DND-41 (cell line): ENCODE results near the gene CAND2.

Experiments
- ATAC-seq: fragments of 200-7000 bp; cut with Tn5 transposase; 3 replicates; pipeline ENCODE4 v1.9.1; 2021; ENCODE audit warnings: low read depth; ENCODE audit not compliant: insufficient read depth
- DNase-seq: peaks from one replicate; pipeline ENCODE4 v3.0.0-alpha.2; 2020
- H2AFZ ChIP-seq: 2 replicates; pipeline ENCODE4 v1.6.0; 2012; ENCODE audit warnings: low read depth, low read length
- H3K27ac ChIP-seq: 2 replicates; pipeline ENCODE4 v1.5.1; 2012; ENCODE audit warnings: low read length, inconsistent platforms
- H3K27me3 ChIP-seq: fragments of 200-600 bp; sonication (generic); 2 replicates; pipeline ENCODE4 v1.6.0; 2012; ENCODE audit warnings: low read length, mild to moderate bottlenecking, inconsistent platforms; ENCODE audit not compliant: insufficient read depth, poor library complexity
- H3K36me3 ChIP-seq: 2 replicates; pipeline ENCODE4 v1.5.1; 2012; ENCODE audit warnings: low read length, inconsistent platforms; ENCODE audit not compliant: insufficient read depth
- H3K4me1 ChIP-seq: 2 replicates; pipeline ENCODE4 v1.5.1; 2012; ENCODE audit warnings: mild to moderate bottlenecking, low read length; ENCODE audit not compliant: insufficient read depth
- H3K4me2 ChIP-seq: 2 replicates; pipeline ENCODE4 v1.6.0; 2012; ENCODE audit warnings: mild to moderate bottlenecking, moderate library complexity, low read length, inconsistent platforms; ENCODE audit not compliant: insufficient read depth
- H3K4me3 ChIP-seq, 2 experiments: fragments of 200-600 bp in 1 of 2; shearing (Covaris generic) in 1 of 2; 2 replicates each; pipeline ENCODE4 v1.5.1; 2012 to 2016; ENCODE audit warnings: inconsistent platforms in 2 of 2, low read length in 2 of 2, mild to moderate bottlenecking in 2 of 2, low read depth in 1 of 2, moderate library complexity in 1 of 2
- H3K79me2 ChIP-seq: 2 replicates; pipeline ENCODE4 v1.6.0; 2012; ENCODE audit warnings: low read length, inconsistent platforms; ENCODE audit not compliant: insufficient read depth
- H3K9ac ChIP-seq: 2 replicates; pipeline ENCODE4 v1.6.0; 2012; ENCODE audit warnings: low read depth, mild to moderate bottlenecking, inconsistent platforms, low read length, moderate library complexity
- H3K9me3 ChIP-seq: 2 replicates; pipeline ENCODE4 v1.5.1; 2012; ENCODE audit warnings: low read length, moderate library complexity, mild to moderate bottlenecking, inconsistent platforms; ENCODE audit not compliant: insufficient read depth, severe bottlenecking
- H4K20me1 ChIP-seq: 2 replicates; pipeline ENCODE4 v1.6.0; 2012; ENCODE audit warnings: low read length; ENCODE audit not compliant: insufficient read depth
- CTCF ChIP-seq: IDR thresholded peaks from 2 replicates; pipeline ENCODE4 v1.5.1; 2012; ENCODE audit warnings: borderline replicate concordance, low read length, moderate library complexity, mild to moderate bottlenecking; ENCODE audit not compliant: poor library complexity, severe bottlenecking; ENCODE audit errors: extremely low read depth
- EZH2 ChIP-seq: IDR thresholded peaks from 3 replicates; pipeline ENCODE4 v1.6.1; 2012; ENCODE audit warnings: borderline replicate concordance, low read depth, mild to moderate bottlenecking, moderate library complexity, low read length, inconsistent platforms; ENCODE audit not compliant: severe bottlenecking

Gene CAND2

GRCh38 chr3:12828751-12829150, 32.3 kb downstream of the CAND2 start:
- Histone ChIP-seq H3K4me2 (no peak overlapping the region), H3K4me1 (no peaks in the 10 kb centered on the region), H3K36me3 (peaks cover 55% of the 10 kb centered on the region), H3K79me2 (no peaks in the 10 kb centered on the region), H2AFZ (no peak overlapping the region), H3K9ac (no peak overlapping the region), H3K9me3 (no peaks in the 10 kb centered on the region), H3K27ac (no peak overlapping the region), H3K4me3 (no peak overlapping the region), H4K20me1 (peaks cover 5% of the 10 kb centered on the region; the same call in 1 of the 2 replicates), H3K27me3 (no peaks in the 10 kb centered on the region)
- ATAC-seq: no peak
- TF ChIP-seq EZH2 (no peak), CTCF (no peak)
- no peak for DNase-seq

GRCh38 chr3:12829404-12829803, 32.9 kb downstream of the CAND2 start:
- Histone ChIP-seq H3K4me2 (no peak overlapping the region), H3K79me2 (no peaks in the 10 kb centered on the region), H3K9ac (no peak overlapping the region), H3K4me1 (no peaks in the 10 kb centered on the region), H3K4me3 (no peak overlapping the region), H3K9me3 (no peaks in the 10 kb centered on the region), H3K27ac (no peak overlapping the region), H4K20me1 (peaks cover 11% of the 10 kb centered on the region; the same call in 1 of the 2 replicates), H3K36me3 (peaks cover 62% of the 10 kb centered on the region), H2AFZ (no peak overlapping the region), H3K27me3 (no peaks in the 10 kb centered on the region)
- no peak for TF ChIP-seq EZH2
- no peak for TF ChIP-seq CTCF
- ATAC-seq: no peak
- DNase-seq: no peak

DNA sequence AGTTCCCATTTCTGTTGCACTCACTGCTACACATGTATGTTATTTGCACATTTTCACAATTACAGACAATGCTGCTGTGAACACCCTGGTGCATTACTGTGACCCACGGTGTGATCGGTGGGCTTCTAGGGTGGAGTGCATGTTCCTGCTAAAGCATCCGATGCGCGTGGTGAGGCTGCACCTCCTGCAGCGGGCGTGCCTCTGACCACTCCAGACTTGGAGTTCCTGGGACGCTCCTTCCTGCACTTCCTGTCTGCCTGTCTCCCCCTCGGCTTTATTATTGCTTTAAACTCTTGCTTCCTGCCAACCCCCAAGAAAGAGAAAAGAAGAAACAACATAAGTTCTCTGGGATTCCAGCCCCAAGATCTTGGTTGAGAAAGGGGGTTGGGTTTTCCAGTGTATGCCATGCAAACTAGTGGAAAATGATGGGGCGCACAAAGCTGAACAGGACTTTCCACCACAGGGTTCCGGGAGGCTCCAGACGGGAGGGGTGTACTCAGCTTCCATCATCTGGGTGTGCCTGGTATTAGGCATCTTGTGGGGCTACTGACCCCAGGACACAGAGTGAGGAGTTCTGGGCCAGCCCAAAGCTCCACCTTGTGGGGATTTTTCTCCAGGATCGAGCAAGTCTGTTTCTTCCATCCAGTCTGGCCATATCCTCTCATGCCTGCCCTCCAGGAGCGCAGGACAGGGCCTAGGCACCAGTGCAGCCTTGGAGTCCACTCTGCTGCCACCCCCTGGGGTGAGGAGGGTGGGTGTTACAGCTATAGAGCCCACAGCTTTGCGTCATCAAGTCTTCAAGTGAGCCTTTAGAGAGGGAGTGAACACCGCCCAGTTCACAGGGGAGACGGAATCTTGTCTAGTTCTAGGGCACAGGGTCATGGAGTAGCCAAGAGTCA, 33.7 kb downstream of the CAND2 start:
- Histone ChIP-seq H3K27ac (no peak overlapping the region), H3K9me3 (no peaks in the 10 kb centered on the region), H3K36me3 (peaks cover 68% of the 10 kb centered on the region), H3K9ac (no peak overlapping the region), H3K79me2 (peaks cover 2% of the 10 kb centered on the region; the same call in 1 of the 2 replicates), H3K4me1 (no peaks in the 10 kb centered on the region), H3K27me3 (no peaks in the 10 kb centered on the region), H3K4me2 (no peak overlapping the region), H3K4me3 (no peak overlapping the region), H2AFZ (no peak overlapping the region), H4K20me1 (peaks cover 18% of the 10 kb centered on the region; the same call in 1 of the 2 replicates)
- DNase-seq (no peak), ATAC-seq (peak; percentile 5; the same call in 1 of the 3 replicates)
- TF ChIP-seq CTCF: peak; percentile 23
- no peak for TF ChIP-seq EZH2
